Measurements from ENCODE around the gene BIRC3.
"Not testable (repeated sequence)": the region's sequence is repeated elsewhere in the genome, so short reads cannot be mapped to it uniquely, and the experiment has no call there.

Gene BIRC3

DNA sequence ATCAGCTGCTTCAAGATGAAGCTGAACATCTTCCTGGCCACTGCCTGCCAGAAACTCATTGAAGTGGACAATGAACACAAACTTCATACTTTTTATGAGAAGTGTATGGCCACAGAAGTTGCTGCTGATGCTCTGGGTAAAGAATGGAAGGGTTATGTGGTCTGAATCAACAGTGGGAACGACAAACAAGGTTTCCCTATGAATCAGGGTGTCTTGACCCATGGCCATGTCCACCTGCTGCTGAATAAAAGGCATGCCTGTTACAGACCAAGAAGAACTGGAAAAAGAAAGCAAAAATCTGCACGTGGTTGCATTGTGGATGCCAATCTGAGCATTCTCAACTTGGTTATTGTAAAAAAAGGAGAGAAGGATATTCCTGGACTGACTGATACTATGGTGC lies 22.2 kb upstream of the BIRC3 start:
- DNase-seq (ENCODE audit: low spot score): no peak

DNA sequence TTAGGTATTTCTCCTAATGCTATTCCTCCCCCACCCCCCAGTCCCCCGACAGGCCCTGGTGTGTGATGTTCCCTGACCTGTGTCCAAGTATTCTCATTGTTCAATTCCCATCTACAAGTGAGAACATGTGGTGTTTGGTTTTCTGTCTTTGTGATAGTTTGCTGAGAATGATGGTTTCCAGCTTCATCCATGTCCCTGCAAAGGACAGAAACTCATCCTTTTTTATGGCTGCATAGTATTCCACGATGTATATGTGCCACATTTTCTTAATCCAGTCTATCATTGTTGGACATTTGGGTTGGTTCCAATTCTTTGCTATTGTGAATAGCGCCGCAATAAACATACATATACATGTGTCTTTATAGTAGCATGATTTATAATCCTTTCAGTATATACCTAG lies 20.5 kb upstream of the BIRC3 start:
- DNase-seq (ENCODE audit: low spot score): not testable (repeated sequence)

DNA sequence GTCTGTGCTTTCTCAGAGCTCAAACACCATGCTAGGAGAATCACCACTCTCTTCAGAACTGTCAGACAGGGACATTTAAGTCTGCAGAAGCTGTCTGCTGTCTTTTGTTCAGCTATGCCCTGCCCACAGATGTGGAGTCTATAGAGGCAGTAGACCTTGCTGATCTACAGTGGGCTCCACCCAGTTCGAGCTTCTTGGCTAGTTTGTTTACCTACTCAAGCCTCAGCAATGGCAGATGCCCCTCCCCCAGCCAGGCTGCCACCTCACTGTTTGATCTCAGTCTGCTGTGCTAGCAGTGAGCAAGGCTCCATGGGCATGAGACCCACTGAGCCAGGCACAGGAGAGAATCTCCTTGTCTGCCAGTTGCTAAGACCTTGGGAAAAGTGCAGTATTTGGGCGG lies 16.4 kb upstream of the BIRC3 start:
- not testable (repeated sequence) for DNase-seq (ENCODE audit: low spot score)

DNA sequence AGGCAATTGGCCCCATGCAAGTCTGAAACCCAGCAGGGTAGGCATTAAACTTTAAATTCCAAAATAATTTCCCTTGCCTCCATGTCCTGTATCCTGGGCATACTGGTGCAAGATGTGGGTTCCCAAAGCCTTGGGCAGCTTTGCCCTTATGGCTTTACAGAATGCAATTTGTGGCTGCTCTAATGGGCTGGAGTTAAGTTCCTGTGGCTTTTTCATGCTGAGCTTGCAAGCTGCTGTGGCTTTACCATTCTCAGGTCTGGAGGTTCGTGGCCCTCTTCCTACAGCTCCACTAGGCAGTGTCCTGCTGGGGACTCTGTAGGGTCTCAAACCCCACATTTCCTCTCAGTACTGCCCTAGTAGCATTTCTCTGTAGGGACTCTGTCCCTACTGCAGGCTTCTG lies 15.0 kb upstream of the BIRC3 start:
- DNase-seq (ENCODE audit: low spot score): no peak

DNA sequence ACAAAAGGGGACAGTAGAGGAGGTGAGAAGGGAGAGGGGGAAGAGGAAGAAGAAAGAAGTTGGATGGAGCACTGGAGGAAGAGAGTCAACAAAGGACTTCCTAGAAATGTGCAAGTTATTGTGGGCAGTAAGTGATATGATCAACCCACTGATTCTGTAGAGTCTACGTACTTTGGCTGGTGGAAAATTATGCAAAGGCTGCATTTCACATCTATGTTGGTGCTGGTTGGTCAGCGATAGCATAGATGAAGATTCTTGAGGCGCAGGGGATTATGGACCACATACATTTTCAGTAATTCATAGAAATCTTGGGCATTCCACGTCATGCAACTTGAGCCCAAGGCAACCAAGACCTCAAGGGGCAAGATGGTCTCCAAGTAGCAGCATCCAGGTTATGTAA lies 12.6 kb upstream of the BIRC3 start:
- no peak for DNase-seq (ENCODE audit: low spot score)

DNA sequence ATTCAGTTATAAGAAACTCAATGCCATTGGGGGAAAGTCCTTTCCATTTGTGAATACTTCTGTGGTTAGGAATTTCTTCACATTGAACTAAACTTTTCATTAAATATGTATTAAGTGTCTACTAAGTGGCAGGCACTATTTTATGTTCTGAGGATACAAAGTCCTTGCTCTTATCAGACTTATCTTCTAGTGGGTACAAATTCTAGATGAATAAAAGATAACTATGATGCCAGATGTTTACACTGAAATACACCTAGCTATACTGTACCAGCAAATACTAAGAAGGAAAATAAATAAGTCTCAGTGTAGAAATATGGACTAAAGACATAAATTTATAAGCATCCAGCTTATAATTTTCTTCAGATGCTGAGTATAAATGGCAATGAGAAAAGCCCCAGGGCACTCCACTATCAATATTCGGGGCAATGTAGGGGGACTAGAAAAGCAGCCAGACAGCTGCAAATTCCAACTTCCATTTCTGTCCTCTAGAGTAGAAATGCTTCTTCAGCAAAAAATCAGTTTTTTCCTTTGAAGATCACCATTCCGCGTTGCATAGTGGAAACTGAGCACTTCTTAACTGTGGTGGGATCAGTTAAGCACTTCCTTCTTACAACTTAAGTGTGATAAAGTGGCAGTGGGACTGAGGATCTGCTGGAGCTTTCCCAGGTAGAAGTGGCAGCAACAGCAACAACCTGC lies 11.8 kb upstream of the BIRC3 start:
- DNase-seq (ENCODE audit: low spot score): no peak

DNA sequence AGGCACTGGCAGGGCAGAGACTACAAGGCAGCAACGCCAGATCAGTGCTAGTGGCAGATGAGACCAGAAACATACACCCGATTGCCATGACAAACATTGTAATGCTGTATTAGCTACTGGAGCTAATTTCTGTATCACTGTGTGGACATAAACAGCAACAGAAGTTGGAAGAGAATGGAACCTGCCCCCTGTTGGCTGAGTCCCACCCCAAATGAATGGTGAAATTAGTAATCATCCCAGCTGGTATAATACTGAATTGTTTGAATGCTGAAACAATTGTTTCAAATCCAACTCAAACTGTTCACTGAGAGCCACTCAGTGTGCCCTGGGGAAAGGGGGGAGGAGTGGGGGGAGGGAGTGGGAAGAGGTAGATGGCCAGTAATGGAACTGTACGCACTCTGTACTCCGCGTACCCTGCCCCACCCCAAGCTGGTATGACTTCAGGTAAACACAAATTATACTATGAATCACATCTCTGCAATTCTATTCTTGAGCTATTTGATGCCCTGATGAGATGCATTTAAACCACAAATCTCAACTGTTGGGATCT lies 11.2 kb upstream of the BIRC3 start:
- no peak for DNase-seq (ENCODE audit: low spot score)

DNA sequence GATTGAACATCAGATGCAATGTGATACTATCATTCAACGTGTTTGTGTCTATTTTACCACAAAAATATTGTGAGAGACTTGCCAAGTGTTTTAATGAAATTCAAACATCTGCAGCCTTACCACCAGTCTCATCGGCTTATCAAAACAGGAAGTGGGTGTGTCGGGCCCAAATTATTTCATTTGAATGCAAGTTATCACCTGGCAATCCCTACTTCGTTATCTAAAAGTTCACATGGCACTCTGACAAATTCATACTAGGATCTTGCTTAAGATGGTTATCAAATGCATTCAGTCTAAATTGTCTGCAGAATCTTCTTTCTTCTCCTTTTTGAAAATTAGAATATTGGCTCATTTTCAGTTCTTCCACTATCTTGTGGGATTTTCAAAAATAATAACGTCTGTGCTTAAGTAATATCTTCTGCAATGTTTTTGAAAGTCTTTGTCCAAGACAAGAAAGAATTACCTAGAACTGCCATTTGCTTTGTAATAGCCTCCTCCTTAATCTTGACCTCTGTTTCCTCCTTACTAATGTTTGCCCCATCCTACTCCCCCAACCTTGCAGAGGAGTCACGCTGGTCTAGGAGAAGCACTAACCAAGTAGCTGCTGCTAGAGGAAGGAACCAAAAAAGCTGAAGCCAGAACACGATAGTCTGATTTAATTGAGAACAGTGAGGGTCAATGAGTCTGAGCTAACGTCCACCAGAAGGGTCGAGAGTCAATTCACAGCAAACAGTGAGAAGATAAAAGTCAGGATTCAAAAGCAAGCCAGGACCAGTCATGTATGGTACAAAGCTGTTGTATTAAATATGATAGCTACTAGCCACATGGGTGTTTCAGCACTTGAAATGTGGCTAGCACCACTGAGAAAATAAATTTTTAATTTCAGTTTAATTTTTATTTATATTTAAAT lies 10.2 kb upstream of the BIRC3 start:
- DNase-seq (ENCODE audit: low spot score): no peak

DNA sequence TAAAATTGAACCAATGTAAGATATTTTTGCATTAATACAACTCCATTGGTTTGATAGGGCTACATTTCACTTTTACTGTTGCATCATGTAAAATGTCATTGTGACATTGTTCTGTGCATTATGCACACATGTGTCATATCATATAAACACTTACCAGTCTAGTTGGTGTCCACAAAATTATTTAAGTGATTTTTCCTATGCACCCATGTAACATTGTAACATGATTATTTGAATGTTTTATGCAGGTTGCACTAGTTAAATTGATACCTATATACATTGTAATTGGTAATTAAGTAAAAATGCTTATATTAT lies 9.6 kb upstream of the BIRC3 start:
- no peak for DNase-seq (ENCODE audit: low spot score)

DNA sequence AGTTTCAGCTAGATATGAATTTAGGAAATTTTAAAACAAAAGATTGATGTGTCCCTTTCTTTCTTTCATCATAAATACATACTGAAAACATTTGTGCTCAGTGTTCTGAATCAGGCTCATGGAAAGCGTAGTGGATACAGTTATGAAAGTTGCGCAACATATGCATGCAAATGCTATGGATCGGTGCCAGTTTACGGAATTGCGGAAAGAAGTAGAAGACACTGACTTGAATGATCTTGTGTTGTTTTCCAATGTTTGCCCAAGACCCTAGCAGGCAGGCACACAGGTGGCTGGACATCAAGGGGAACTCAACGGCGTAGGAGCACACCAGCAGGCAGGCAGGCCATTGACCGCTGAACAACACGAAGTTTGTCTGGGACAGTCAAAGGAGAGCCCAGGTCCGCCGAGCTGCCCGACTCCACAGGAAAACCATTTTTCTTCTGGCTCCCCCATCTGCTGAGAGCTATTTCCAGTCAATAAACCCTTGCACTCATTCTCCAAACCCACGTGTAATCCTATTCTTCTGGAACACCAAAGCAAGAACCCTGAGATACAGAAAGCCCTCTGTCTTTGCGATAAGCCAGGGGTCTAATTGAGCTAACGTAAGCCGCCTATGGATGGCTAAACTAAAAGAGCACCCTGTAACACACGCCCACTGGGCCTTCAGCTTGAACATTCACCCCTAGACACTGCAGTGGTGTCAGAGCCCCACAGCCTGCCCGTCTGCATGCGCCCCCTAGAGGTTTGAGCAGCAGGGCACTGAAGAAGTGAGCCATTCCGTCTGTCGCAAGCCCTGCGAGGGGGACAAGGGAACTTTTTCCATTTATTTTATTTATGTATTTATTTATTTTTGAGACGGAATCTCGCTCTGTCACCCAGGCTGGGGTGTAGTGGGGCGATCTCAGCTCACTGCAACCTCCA lies 7.4 kb upstream of the BIRC3 start:
- no peak for DNase-seq (ENCODE audit: low spot score)

DNA sequence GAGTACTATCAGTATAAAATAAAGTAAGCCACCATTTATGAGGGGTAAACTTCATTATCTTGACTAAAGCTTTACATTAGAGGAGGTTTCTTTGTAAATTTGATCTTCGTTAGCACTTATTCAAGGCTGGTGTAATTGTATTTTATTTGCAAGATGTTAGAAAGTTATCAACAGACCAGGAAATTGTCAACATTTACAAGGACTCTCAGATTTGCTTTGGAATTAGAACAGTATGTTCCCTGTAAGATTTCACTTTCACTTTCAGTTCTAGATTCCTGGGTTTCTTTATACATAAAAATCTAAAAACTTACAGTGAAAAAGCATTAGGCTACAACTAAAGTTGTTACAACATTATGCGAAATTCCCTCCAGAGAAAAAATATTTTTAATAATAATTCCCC lies 4.6 kb upstream of the BIRC3 start:
- DNase-seq (ENCODE audit: low spot score): no peak

DNA sequence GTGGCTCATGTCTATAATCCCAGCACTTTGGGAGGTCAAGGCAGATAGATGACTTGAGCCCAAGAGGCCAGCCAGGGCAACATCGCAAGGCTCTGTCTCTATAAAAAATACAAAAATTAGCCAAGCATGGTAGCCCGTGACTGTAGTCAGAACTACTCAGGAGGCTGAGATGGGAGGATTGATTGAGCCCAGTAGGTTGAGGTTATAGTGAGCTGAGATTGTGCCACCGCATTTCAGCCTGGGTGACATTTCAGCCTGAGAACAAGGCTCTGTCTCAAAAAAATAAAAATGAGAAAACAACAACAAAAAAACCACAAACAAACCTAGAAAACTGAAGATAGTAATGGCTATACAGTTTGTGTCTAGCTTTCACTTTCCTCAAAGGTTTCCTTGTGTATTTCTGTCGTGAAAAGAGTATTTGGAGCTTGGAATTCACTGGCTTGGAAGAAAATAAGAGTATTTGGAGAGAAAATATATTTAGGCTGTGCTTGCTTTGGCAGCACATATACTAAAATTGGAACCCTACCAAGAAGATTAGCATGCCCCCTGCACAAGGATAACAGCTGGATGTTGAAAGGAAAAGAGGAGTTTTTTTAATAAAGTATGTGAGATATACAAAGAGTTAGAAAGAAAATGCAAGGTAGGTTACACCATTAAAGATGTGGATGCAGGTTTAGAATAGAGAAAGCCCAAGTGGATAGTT lies 3.9 kb upstream of the BIRC3 start:
- no peak for DNase-seq (ENCODE audit: low spot score)

DNA sequence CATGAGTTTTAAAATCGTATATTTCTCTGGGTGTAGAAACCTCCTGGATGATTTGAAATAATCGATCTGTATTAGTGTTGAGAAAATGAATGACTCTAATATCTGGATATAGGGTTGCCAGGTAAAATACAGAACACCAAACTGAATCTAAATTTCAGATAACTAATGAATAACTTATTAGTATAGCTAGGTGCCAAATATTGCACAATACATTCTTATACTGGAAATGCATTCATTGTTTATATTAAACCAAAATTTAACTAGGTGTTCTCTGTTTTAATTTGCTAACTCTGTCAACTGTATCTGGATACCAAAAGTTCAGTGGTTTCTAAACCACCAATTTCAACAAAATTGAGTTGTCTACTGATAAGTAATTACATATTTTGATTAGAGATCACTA lies 2.5 kb upstream of the BIRC3 start:
- DNase-seq (ENCODE audit: low spot score): no peak

DNA sequence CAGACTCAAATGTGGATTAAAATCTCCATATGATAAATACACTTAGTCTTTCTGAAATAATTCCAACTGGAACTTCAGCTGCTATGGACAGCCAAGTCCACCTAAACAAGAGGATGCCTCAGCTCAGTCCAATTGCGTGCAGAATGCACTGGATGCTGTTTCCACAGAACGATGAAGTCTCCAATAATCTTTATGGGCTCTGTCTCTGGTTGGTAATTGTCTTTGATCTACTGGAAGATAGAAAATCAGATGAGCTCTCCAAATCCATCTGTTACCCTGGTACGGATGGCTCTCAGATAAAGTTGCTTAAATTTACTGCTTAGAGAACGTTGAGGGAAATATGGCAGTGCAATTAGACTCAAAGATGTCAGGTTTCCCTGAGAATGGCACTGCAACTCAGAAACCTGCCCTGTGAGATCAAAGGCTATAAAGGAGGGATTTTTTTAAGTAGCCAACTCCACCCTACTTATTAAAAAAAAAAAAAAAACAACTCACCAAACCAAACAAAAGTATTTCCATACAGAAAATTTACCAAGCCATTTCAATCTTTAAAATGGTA lies 859 bp upstream of the BIRC3 start:
- DNase-seq (ENCODE audit: low spot score): no peak

DNA sequence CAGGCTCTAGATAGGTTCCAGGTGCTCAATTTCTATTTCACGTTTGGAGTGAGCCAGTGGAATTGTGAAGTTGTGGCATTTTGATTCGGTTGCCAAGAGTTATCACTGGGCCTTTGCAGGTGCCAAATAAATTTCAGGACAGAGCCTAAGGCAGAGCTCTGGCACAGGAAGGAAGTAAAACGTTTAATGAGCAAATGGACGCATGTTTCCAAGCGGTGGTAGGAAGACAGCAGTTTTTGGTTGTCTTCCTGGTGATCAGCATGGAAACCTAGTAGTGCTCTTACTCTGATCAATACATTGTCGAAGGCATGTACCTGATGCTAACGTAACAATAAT lies 452 bp downstream of the BIRC3 start:
- DNase-seq (ENCODE audit: low spot score): no peak

DNA sequence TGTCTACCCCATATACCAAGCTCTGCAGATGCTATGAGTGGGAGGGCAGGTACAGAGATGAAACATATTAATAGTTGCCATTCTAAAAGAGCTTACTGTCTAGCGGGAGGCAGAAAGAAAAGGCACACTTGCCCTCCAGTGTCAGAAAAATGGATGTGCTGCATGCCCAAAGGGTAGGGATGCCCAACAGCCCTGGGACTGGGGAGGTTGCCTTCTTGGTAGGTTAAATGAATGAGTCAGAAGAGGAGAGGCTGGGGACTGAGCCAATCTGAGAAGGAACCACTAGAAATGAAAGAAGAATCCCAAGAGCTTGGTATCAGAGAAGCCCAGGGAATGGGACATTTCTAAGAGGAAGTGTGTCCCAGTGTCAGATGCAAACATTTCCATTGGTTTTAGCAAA lies 1.2 kb downstream of the BIRC3 start:
- no peak for DNase-seq (ENCODE audit: low spot score)

DNA sequence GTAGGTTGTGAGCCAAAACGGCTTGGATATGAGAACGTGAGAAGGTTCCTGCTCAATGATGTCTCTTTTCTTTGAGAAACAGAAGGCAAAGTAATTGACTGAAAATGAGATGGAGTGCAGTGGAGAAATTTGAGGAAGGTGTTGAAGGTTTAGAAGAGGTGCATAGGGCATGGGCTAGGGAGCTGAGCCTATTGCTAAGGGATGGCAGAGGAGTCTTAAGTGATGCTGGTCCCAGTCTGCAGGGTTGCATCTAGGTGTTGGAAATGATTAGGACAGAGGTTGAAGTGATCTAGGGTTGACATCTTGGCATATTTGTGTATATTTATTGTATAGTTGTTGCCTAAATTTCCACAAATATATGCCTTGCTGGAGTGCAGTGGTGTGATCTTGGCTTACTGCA lies 2.3 kb downstream of the BIRC3 start:
- DNase-seq (ENCODE audit: low spot score): no peak

DNA sequence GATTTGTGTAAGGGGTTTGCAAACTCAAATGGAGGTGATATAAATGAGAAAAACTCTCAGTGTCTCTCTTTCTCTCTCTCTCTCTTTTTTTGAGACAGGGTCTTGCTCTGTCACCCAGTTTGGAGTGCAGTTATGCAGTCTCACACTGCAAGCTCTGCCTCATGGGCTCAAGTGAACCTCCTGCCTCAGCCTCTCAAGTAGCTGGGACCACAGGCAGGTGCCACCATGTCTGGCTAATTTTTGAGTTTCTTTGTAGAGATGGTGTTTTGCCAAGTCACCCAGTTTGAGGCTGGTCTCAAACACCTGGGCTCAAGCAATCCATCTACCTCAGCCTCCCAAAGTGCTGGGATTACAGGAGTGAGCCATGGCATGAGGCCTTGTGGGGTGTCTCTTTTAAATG lies 2.9 kb downstream of the BIRC3 start:
- no peak for DNase-seq (ENCODE audit: low spot score)

DNA sequence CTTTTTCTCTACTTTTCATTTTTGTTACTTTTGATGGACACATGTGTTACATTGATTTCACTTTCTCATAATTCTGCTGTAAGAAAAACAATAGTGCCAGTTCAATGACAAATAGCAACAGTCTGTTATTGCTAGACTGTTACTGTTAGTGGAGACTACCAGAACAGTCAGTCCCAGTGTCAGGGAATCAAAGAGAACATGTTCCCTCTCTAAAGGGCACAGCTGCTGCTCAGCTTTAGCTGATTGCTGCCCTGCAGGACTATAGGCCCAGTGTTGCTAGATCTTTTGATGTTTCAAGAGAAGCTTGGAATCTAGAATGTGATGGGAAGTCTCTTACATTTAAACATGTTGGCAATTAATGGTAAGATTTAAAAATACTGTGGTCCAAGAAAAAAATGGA lies 3.4 kb downstream of the BIRC3 start:
- no peak for DNase-seq (ENCODE audit: low spot score)

DNA sequence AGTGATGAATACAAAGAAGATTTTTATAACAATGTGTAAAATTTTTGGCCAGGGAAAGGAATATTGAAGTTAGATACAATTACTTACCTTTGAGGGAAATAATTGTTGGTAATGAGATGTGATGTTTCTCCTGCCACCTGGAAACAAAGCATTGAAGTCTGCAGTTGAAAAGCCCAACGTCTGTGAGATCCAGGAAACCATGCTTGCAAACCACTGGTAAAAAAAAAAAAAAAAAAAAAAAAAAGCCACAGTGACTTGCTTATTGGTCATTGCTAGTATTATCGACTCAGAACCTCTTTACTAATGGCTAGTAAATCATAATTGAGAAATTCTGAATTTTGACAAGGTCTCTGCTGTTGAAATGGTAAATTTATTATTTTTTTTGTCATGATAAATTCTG lies 5.3 kb downstream of the BIRC3 start:
- no peak for DNase-seq (ENCODE audit: low spot score)

DNA sequence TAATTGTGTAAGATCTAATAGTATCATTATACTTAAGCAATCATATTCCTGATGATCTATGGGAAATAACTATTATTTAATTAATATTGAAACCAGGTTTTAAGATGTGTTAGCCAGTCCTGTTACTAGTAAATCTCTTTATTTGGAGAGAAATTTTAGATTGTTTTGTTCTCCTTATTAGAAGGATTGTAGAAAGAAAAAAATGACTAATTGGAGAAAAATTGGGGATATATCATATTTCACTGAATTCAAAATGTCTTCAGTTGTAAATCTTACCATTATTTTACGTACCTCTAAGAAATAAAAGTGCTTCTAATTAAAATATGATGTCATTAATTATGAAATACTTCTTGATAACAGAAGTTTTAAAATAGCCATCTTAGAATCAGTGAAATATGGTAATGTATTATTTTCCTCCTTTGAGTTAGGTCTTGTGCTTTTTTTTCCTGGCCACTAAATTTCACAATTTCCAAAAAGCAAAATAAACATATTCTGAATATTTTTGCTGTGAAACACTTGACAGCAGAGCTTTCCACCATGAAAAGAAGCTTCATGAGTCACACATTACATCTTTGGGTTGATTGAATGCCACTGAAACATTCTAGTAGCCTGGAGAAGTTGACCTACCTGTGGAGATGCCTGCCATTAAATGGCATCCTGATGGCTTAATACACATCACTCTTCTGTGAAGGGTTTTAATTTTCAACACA lies 6.4 kb downstream of the BIRC3 start:
- no peak for DNase-seq (ENCODE audit: low spot score)

Measured in hepatic stellate cell (primary cell).